CD1c-positive myeloid dendritic cell (primary cell): ENCODE results near the gene WNT7B.

Experiments used
- DNase-seq: peaks from one replicate; pipeline ENCODE4 v3.0.0-alpha.2; 2016; ENCODE audit errors: extremely low spot score

Gene WNT7B

GRCh38 chr22:45977003-45977411, at the start of gene WNT7B:
TSS of gene WNT7B (minus strand) at chr22:45977162. CDS start at chr22:45976754, 408 bp downstream.
- no peak for DNase-seq

- no peak for DNase-seq
Observed at GRCh38 chr22:46025973-46026898, 49.3 kb upstream of the WNT7B start.

- no peak for DNase-seq
Observed at GRCh38 chr22:46025225-46025972, 48.4 kb upstream of the WNT7B start.

GRCh38 chr22:46024136-46024840, 47.3 kb upstream of the WNT7B start:
- no peak for DNase-seq

GRCh38 chr22:46023558-46023981, 46.6 kb upstream of the WNT7B start:
- DNase-seq, result no peak

GRCh38 chr22:46022881-46023512, 46.0 kb upstream of the WNT7B start:
- no peak for DNase-seq

- DNase-seq, result no peak
Observed at GRCh38 chr22:46021577-46021976, 44.6 kb upstream of the WNT7B start.

- DNase-seq, result no peak
Observed at GRCh38 chr22:46019351-46019750, 42.4 kb upstream of the WNT7B start.

GRCh38 chr22:46018859-46019258, 41.9 kb upstream of the WNT7B start:
- DNase-seq, result no peak

- no peak for DNase-seq
Observed at GRCh38 chr22:46017166-46017565, 40.2 kb upstream of the WNT7B start.

GRCh38 chr22:46013460-46014416, 36.8 kb upstream of the WNT7B start:
- DNase-seq, result peak; percentile 95

- DNase-seq, result no peak
Observed at GRCh38 chr22:46012881-46013281, 35.9 kb upstream of the WNT7B start.

GRCh38 chr22:46012182-46012880, 35.4 kb upstream of the WNT7B start:
- no peak for DNase-seq

GRCh38 chr22:46011627-46012181, 34.7 kb upstream of the WNT7B start:
- no peak for DNase-seq

- DNase-seq, result no peak
Observed at GRCh38 chr22:46010951-46011626, 34.1 kb upstream of the WNT7B start.

- DNase-seq, result no peak
Observed at GRCh38 chr22:46010207-46010867, 33.4 kb upstream of the WNT7B start.

- DNase-seq, result no peak
Observed at GRCh38 chr22:46009730-46010129, 32.8 kb upstream of the WNT7B start.

GRCh38 chr22:46008836-46009596, 32.1 kb upstream of the WNT7B start:
- DNase-seq, result no peak
